Mesothelial cell of epicardium (in vitro differentiated cells): ENCODE results near the gene DRICH1. TPM values are rescaled to one million over a fixed set of nuclear protein-coding genes. Genes with fewer than 3 reads are reported as not detected.
"Not testable (repeated sequence)": the region's sequence is repeated elsewhere in the genome, so short reads cannot be mapped to it uniquely, and the experiment has no call there.

Source experiments
- DNase-seq, 2 experiments: peaks; one replicate each; pipeline ENCODE4 v3.0.0; 2021; ENCODE audit warnings: low spot score in 2 of 2; ENCODE audit not compliant: unreplicated experiment in 2 of 2
- H3K27ac Mint-ChIP-seq: 2 replicates; pipeline ENCODE4 v1.8.0; 2021; ENCODE audit warnings: mixed read lengths
- H3K27me3 Mint-ChIP-seq: 2 replicates; pipeline ENCODE4 v1.8.0; 2021; ENCODE audit warnings: low read depth, mixed read lengths
- H3K36me3 Mint-ChIP-seq: 2 replicates; pipeline ENCODE4 v1.8.0; 2021; ENCODE audit warnings: mixed read lengths
- H3K4me1 Mint-ChIP-seq: 2 replicates; pipeline ENCODE4 v1.8.0; 2021; ENCODE audit warnings: mixed read lengths
- H3K4me3 Mint-ChIP-seq: 2 replicates; pipeline ENCODE4 v1.8.0; 2021; ENCODE audit warnings: mild to moderate bottlenecking, moderate library complexity, mixed read lengths
- H3K9me3 Mint-ChIP-seq: 2 replicates; pipeline ENCODE4 v1.8.0; 2021; ENCODE audit warnings: mixed read lengths
- CTCF ChIP-seq: fragments of 200-600 bp; sonication (generic); IDR thresholded peaks from one replicate; pipeline ENCODE4 v1.5.0; 2021; ENCODE audit warnings: antibody characterized with exemption; ENCODE audit not compliant: unreplicated experiment
- total RNA-seq: library from RNA; stranded (reverse); gene quantifications from 3 replicates; pipeline ENCODE4 v1.2.1, GENCODE V29; 2021

The DRICH1 gene
- total RNA-seq, 1 donor from 2014 or later = 0.65 TPM

GRCh38 chr22:23651676-23652075, 19.6 kb upstream of the DRICH1 start:
- DNase-seq = no peak
- no peak overlapping the region for H3K27ac Mint-ChIP-seq
- H3K36me3 Mint-ChIP-seq = peaks cover 15% of the 10 kb centered on the region
- no peaks in the 10 kb centered on the region for H3K9me3 Mint-ChIP-seq
- H3K4me3 Mint-ChIP-seq = no peak overlapping the region
- H3K27me3 Mint-ChIP-seq = no peaks in the 10 kb centered on the region
- TF ChIP-seq CTCF = no peak
- H3K4me1 Mint-ChIP-seq = no peaks in the 10 kb centered on the region

- no peak for TF ChIP-seq CTCF
- Mint-ChIP-seq H3K4me1 (no peaks in the 10 kb centered on the region), H3K27me3 (no peaks in the 10 kb centered on the region), H3K27ac (no peak overlapping the region), H3K9me3 (no peaks in the 10 kb centered on the region), H3K4me3 (no peak overlapping the region), H3K36me3 (peaks cover 10% of the 10 kb centered on the region)
- DNase-seq = no peak
Measured at GRCh38 chr22:23649071-23649501, 17.0 kb upstream of the DRICH1 start.

GRCh38 chr22:23646526-23646925, 14.4 kb upstream of the DRICH1 start:
- H3K27me3 Mint-ChIP-seq, DNase-seq, H3K9me3 Mint-ChIP-seq, H3K27ac Mint-ChIP-seq, H3K4me1 Mint-ChIP-seq, H3K36me3 Mint-ChIP-seq, H3K4me3 Mint-ChIP-seq: not testable (repeated sequence)

- H3K27ac Mint-ChIP-seq, H3K4me1 Mint-ChIP-seq, DNase-seq, H3K27me3 Mint-ChIP-seq, H3K36me3 Mint-ChIP-seq, H3K9me3 Mint-ChIP-seq, H3K4me3 Mint-ChIP-seq: not testable (repeated sequence)
Measured at GRCh38 chr22:23640206-23640605, 8.1 kb upstream of the DRICH1 start.

- Mint-ChIP-seq H3K4me1 (no peaks in the 10 kb centered on the region), H3K4me3 (no peak overlapping the region), H3K36me3 (peaks cover 8% of the 10 kb centered on the region), H3K9me3 (no peaks in the 10 kb centered on the region), H3K27me3 (no peaks in the 10 kb centered on the region), H3K27ac (no peak overlapping the region)
- TF ChIP-seq CTCF = no peak
- DNase-seq = no peak
Measured at GRCh38 chr22:23639661-23640060, 7.5 kb upstream of the DRICH1 start.

- no peak overlapping the region for H3K27ac Mint-ChIP-seq
- no peak for TF ChIP-seq CTCF
- no peaks in the 10 kb centered on the region for H3K9me3 Mint-ChIP-seq
- no peaks in the 10 kb centered on the region for H3K27me3 Mint-ChIP-seq
- no peak overlapping the region for H3K4me3 Mint-ChIP-seq
- H3K36me3 Mint-ChIP-seq = peaks cover 7% of the 10 kb centered on the region
- H3K4me1 Mint-ChIP-seq = no peaks in the 10 kb centered on the region
- no peak for DNase-seq
Measured at GRCh38 chr22:23638611-23639010, 6.5 kb upstream of the DRICH1 start.

- H3K9me3 Mint-ChIP-seq, H3K4me1 Mint-ChIP-seq, DNase-seq, H3K36me3 Mint-ChIP-seq, H3K27me3 Mint-ChIP-seq, H3K27ac Mint-ChIP-seq, H3K4me3 Mint-ChIP-seq: not testable (repeated sequence)
Measured at GRCh38 chr22:23635291-23635690, 3.2 kb upstream of the DRICH1 start.

- H3K27ac Mint-ChIP-seq = not testable (repeated sequence)
Measured at GRCh38 chr22:23628056-23628743, 3.9 kb downstream of the DRICH1 start.

GRCh38 chr22:23627401-23628055, 4.6 kb downstream of the DRICH1 start:
- H3K9me3 Mint-ChIP-seq, H3K36me3 Mint-ChIP-seq, DNase-seq, H3K27me3 Mint-ChIP-seq, H3K4me1 Mint-ChIP-seq, H3K27ac Mint-ChIP-seq, H3K4me3 Mint-ChIP-seq: not testable (repeated sequence)

More at GRCh38 chr22:23628056-23628743, 3.9 kb downstream of the DRICH1 start:
- DNase-seq, H3K9me3 Mint-ChIP-seq, H3K27me3 Mint-ChIP-seq, H3K36me3 Mint-ChIP-seq, H3K4me3 Mint-ChIP-seq, H3K4me1 Mint-ChIP-seq: not testable (repeated sequence)
